SK-N-SH (cell line): ENCODE data around the gene EXOG.
A peak's percentile ranks its signal among the peaks of the same experiment; 100 is the strongest.

Experiments used
- EP300 ChIP-seq, 2 experiments: IDR thresholded peaks; 2 replicates each; pipeline versions ENCODE4 v1.4.0 to v1.6.1; 2012; ENCODE audit warnings: borderline replicate concordance in 1 of 2, low read depth in 1 of 2, low read length in 1 of 2
- FOXM1 ChIP-seq: IDR thresholded peaks from 2 replicates; pipeline ENCODE4 v1.4.0; 2012; ENCODE audit warnings: low read depth, mild to moderate bottlenecking
- GABPA ChIP-seq: IDR thresholded peaks from 2 replicates; pipeline ENCODE4 v1.4.0; 2012; ENCODE audit warnings: low read depth, mild to moderate bottlenecking
- POLR2AphosphoS5 ChIP-seq: IDR thresholded peaks from 2 replicates; pipeline ENCODE4 v1.6.1; 2012; ENCODE audit warnings: low read depth, low read length
- RAD21 ChIP-seq: IDR thresholded peaks from 2 replicates; pipeline ENCODE4 v1.6.1; 2012; ENCODE audit warnings: mild to moderate bottlenecking, low read length
- RFX5 ChIP-seq: IDR thresholded peaks from 2 replicates; pipeline ENCODE4 v1.6.1; 2012; ENCODE audit warnings: mild to moderate bottlenecking, improper control_type of control experiment, low read length
- RXRA ChIP-seq: IDR thresholded peaks from 2 replicates; pipeline ENCODE4 v1.4.0; 2012; ENCODE audit warnings: low read depth, mild to moderate bottlenecking, borderline replicate concordance
- YY1 ChIP-seq: IDR thresholded peaks from 2 replicates; pipeline ENCODE4 v1.4.0; 2012; ENCODE audit warnings: low read depth, mild to moderate bottlenecking
- TF ChIP-seq, protein P1 (sequence below): fragments of 200-600 bp; sonication (generic); IDR thresholded peaks from 2 replicates; pipeline ENCODE4 v1.6.1; 2017; ENCODE audit warnings: antibody characterized with exemption, mild to moderate bottlenecking, moderate library complexity

DNA sequence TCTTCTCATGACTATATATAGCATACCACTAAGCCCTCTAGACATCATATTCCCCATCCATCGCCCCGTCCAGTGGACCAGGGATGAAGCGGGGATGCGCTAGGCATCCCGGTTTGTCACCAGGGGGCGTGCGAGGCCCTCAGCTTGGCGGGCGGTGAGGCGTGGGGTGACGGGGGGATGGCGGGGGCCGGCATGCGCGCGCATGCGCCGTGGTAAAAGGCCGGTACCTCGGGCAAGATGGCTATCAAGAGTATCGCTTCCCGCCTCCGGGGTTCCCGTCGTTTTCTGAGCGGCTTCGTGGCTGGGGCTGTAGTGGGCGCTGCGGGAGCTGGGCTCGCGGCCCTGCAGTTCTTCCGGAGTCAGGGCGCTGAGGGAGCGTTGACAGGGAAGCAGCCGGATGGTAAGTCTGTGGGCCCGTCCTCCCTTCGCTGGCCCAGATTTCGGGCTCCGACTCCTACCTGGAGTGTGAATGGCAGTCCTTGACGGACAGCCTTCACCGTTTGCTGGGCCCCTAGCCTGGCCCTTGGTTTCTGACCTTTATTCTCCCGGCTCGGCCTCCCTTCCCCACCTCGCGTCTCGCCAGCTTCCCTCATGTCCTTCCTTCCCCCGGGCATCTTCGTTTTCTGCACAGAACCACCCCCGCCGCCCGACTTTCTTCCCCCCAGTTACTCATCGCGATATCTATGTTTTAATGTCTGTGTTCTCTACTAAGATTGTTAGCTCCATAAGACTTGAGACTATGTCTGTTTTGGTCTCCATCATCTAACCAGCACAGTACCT is at the start of gene EXOG:
- TF ChIP-seq, protein P1, sequence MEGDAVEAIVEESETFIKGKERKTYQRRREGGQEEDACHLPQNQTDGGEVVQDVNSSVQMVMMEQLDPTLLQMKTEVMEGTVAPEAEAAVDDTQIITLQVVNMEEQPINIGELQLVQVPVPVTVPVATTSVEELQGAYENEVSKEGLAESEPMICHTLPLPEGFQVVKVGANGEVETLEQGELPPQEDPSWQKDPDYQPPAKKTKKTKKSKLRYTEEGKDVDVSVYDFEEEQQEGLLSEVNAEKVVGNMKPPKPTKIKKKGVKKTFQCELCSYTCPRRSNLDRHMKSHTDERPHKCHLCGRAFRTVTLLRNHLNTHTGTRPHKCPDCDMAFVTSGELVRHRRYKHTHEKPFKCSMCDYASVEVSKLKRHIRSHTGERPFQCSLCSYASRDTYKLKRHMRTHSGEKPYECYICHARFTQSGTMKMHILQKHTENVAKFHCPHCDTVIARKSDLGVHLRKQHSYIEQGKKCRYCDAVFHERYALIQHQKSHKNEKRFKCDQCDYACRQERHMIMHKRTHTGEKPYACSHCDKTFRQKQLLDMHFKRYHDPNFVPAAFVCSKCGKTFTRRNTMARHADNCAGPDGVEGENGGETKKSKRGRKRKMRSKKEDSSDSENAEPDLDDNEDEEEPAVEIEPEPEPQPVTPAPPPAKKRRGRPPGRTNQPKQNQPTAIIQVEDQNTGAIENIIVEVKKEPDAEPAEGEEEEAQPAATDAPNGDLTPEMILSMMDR: peak; percentile 91
- TF ChIP-seq RAD21 (peak; percentile 81), RXRA (no peak), EP300 (IDR thresholded peaks at IDR 0.05; ENCODE audit: borderline replicate concordance in 1 of 2, low read depth in 1 of 2, low read length in 1 of 2) (peak in 1 of 2 experiments; percentile 13; a peak in 1 of 4 replicates), FOXM1 (0 out of 2 replicates have a peak, but pooled peaks have one; percentile 14), YY1 (peak; percentile 86), POLR2AphosphoS5 (peak; percentile 54), RFX5 (0 out of 2 replicates have a peak, but pooled peaks have one; percentile 36), GABPA (no peak)
